ENCODE measurements around the gene SWI5. TPM values are rescaled to one million over a fixed set of nuclear protein-coding genes. Genes with fewer than 3 reads are reported as not detected.

SWI5 gene
- total RNA-seq, 1 donor, result 31.1 TPM

DNA sequence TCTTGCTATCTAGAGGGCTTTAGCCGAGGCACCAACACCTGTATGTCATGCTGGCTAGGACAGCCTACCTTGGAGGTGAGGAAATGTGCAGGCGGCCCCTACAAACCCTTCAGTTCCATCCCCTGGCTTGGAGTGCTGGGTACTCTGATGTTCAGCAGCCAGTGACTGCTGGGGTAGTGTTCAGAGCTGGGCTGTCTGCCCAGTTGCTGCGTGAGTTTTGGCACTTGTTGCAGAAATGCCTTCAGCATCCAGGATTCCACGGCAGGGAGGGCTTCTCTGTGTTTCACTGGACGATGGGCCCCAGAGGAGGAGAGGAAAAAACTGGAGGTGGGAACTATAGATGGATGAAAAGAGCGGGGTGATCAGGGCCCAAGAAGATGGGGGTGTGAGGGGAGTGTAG is 10.4 kb downstream of the SWI5 start:
- DNase-seq (ENCODE audit: low read depth), result no peak
- TF ChIP-seq, protein P1, sequence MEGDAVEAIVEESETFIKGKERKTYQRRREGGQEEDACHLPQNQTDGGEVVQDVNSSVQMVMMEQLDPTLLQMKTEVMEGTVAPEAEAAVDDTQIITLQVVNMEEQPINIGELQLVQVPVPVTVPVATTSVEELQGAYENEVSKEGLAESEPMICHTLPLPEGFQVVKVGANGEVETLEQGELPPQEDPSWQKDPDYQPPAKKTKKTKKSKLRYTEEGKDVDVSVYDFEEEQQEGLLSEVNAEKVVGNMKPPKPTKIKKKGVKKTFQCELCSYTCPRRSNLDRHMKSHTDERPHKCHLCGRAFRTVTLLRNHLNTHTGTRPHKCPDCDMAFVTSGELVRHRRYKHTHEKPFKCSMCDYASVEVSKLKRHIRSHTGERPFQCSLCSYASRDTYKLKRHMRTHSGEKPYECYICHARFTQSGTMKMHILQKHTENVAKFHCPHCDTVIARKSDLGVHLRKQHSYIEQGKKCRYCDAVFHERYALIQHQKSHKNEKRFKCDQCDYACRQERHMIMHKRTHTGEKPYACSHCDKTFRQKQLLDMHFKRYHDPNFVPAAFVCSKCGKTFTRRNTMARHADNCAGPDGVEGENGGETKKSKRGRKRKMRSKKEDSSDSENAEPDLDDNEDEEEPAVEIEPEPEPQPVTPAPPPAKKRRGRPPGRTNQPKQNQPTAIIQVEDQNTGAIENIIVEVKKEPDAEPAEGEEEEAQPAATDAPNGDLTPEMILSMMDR (IDR thresholded peaks at IDR 0.05; ENCODE audit: insufficient read depth, low read depth, low read length), result no peak
- no peak overlapping the region for H3K4me3 ChIP-seq (ENCODE audit: low read depth, low read length)

DNA sequence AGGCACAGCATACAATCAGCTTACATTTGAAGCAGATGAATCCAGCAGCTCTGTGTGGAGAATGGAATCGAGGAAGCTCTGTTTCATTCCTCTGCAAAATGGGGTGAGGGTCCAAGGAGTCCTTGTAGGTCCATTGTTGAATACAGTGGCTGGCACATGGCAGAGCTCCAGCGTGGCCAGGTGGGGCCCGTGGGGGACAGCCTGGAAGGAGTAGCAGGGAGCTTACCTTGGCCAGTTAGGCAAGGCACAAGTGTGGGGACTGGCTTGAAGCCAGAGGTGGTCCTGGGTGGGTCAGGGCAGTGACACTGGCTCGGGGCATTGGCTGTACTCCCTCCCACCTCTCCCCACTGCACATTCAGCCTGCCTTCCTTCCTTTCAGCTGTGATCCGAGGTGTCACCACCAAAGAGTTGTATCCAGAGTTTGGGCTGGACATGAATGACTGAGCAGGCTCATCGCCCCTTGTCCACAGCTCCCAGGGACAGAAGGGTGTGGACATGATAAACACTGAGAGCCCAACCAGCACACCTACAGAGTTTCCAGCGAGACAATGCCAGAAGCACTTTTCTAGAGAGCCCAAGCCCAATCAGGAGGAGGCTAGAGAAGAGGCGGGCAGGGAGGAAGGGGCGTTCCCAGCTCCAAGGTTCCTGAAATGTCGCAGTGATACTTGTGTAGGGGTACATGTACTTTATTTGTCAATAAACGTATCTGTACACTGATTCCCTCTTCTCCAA is 12.4 kb downstream of the SWI5 start:
- no peak overlapping the region for H3K4me3 ChIP-seq (ENCODE audit: low read depth, low read length)
- no peak for DNase-seq (ENCODE audit: low read depth)
- TF ChIP-seq, protein P1 (IDR thresholded peaks at IDR 0.05; ENCODE audit: insufficient read depth, low read depth, low read length), result no peak

DNA sequence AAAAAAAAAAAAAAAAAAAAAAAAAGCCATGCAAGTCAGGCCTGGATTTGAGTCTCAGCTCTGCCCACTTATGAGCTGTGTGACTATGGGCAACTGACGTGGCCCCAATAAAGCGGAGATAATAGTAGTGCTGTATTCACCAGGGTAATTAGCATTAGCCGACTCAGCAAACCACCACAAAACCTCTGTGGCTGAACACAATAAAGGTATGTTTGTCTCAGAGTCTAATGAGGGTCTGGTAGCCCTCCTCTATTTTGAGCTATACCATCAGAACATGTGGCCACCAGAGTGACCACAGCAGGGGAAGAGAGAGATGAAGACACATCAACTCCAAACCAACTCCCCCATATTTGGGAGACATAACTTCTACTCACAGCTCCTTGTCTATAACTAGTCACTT is 15.9 kb downstream of the SWI5 start:
- no peak overlapping the region for H3K4me3 ChIP-seq (ENCODE audit: low read depth, low read length)
- TF ChIP-seq, protein P1 (IDR thresholded peaks at IDR 0.05; ENCODE audit: insufficient read depth, low read depth, low read length), result no peak
- no peak for DNase-seq (ENCODE audit: low read depth)

DNA sequence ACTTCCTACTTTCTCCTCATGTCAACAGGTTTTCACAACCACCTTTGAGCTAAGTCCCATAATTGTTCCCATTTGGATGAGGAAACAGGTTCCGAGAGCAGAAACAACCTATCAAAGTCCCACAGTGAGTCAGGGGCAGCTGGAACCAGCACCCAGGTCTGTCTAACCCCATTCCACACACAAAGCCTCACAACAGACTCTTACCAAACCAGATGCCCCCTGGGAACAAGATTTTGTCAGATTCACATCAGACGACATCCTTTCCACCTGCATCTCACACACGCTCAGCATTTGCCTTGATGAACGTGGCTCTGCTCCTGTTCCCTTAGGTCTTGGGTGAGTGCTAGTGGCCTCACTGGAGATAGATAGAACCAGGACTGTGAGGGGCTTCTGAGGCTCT is 17.0 kb downstream of the SWI5 start:
- TF ChIP-seq, protein P1 (IDR thresholded peaks at IDR 0.05; ENCODE audit: insufficient read depth, low read depth, low read length), result no peak
- DNase-seq (ENCODE audit: low read depth), result no peak
- no peak overlapping the region for H3K4me3 ChIP-seq (ENCODE audit: low read depth, low read length)

DNA sequence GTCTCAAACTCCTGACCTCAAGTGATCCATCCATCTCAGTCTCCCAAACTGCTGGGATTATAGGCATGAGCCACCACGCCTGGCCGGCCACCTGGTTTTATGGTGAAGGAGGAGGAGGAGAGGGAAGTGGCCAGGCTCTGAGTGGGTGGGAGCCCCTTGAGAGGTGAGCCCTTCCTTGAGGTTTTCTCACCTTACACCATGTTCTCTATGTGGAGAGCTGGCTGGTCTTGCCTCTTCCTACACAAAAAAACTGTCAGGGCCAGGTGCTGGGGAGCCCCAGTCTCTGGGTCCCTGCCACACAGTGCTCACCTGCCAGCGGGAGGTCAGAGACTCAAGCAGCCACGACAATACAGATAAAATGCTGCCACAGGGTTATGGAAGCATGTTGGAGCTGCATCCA is 18.1 kb downstream of the SWI5 start:
- no peak overlapping the region for H3K4me3 ChIP-seq (ENCODE audit: low read depth, low read length)
- TF ChIP-seq, protein P1 (IDR thresholded peaks at IDR 0.05; ENCODE audit: insufficient read depth, low read depth, low read length), result no peak
- no peak for DNase-seq (ENCODE audit: low read depth)

DNA sequence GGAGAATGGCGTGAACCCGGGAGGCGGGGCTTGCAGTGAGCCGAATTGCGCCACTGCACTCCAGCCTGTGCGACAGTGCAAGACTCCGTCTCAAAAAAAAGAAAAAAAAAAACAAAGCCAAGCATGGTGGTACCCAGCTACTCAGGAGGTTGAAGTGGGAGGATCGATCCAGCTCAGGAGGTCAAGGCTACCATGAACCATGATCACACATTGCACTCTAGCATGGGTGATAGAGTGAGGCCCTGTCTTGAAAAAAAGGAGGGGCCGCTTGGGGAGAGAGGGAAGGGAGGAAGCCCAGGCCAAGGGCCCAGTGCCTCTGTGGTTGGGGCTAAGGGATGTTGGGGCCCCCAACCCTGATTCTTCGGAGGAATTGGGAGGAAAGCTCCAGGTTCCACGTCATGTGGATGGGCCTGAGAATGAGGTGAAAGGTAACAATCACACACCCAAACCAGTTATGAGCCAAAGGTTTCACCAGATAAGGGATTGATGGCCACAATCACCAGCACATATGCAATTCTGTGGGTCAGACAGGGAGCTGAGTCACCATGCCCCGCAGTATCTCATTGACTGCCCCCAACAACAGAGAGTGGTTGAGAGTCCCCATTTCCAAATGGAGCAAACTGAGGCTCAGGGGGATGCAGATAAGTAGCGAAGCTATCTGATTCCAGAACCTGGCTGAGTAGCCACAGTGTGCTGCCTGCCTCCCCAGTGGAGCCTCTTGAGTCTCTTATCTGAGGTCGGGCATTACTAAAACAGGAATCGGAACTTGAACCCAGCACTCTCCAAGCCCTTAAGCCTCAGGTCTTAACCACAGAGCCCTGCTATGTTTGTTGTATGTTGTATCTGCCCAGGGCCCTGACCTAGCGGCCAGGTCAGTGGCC is 20.5 kb downstream of the SWI5 start:
- TF ChIP-seq, protein P1 (IDR thresholded peaks at IDR 0.05; ENCODE audit: insufficient read depth, low read depth, low read length), result no peak
- H3K4me3 ChIP-seq (ENCODE audit: low read depth, low read length), result no peak overlapping the region
- DNase-seq (ENCODE audit: low read depth), result peak; percentile 38
